SW 1271 (cell line): ENCODE data around the gene ARMC3.
"Not testable (repeated sequence)": the region's sequence is repeated elsewhere in the genome, so short reads cannot be mapped to it uniquely, and the experiment has no call there.

Experiments used
- DNase-seq, 2 experiments: peaks; one replicate each; lab custom pipeline; 2025; lab: John Stamatoyannopoulos, UW

ARMC3 gene

GRCh38 chr10:22927166-22927565, 687 bp upstream of the ARMC3 start:
- no peak for DNase-seq

GRCh38 chr10:22929053-22929452, 1.2 kb downstream of the ARMC3 start:
- not testable (repeated sequence) for DNase-seq

- DNase-seq = no peak
Measured at GRCh38 chr10:22931948-22932347, 4.1 kb downstream of the ARMC3 start.

- no peak for DNase-seq
Measured at GRCh38 chr10:22932626-22933370, 4.9 kb downstream of the ARMC3 start.

GRCh38 chr10:22934726-22935125, 6.9 kb downstream of the ARMC3 start:
- DNase-seq = no peak

GRCh38 chr10:22942437-22942836, 14.6 kb downstream of the ARMC3 start:
- no peak for DNase-seq

- DNase-seq = no peak
Measured at GRCh38 chr10:22945934-22946673, 18.3 kb downstream of the ARMC3 start.

- no peak for DNase-seq
Measured at GRCh38 chr10:22954970-22955369, 27.1 kb downstream of the ARMC3 start.

GRCh38 chr10:22958338-22958737, 30.5 kb downstream of the ARMC3 start:
- no peak for DNase-seq

GRCh38 chr10:22959292-22959691, 31.4 kb downstream of the ARMC3 start:
- DNase-seq = no peak

GRCh38 chr10:22959950-22960349, 32.1 kb downstream of the ARMC3 start:
- DNase-seq = no peak

- DNase-seq = no peak
Measured at GRCh38 chr10:22962817-22963216, 35.0 kb downstream of the ARMC3 start.

GRCh38 chr10:22969704-22970103, 41.9 kb downstream of the ARMC3 start:
- DNase-seq = no peak

- no peak for DNase-seq
Measured at GRCh38 chr10:22976534-22976933, 48.7 kb downstream of the ARMC3 start.

- no peak for DNase-seq
Measured at GRCh38 chr10:22977751-22978150, 49.9 kb downstream of the ARMC3 start.

- no peak for DNase-seq
Measured at GRCh38 chr10:22978287-22978686, 50.4 kb downstream of the ARMC3 start.

- no peak for DNase-seq
Measured at GRCh38 chr10:22978918-22979317, 51.1 kb downstream of the ARMC3 start.

GRCh38 chr10:22980822-22981221, 53.0 kb downstream of the ARMC3 start:
- no peak for DNase-seq

GRCh38 chr10:22984066-22984465, 56.2 kb downstream of the ARMC3 start:
- DNase-seq = no peak

GRCh38 chr10:22986771-22987542, 59.1 kb downstream of the ARMC3 start:
- DNase-seq = peak in 1 of 2 experiments; percentile 36

GRCh38 chr10:22988581-22989360, 60.9 kb downstream of the ARMC3 start:
- peak; percentile 23 to 58 for DNase-seq

- no peak for DNase-seq
Measured at GRCh38 chr10:22990443-22990842, 62.6 kb downstream of the ARMC3 start.
